Neural progenitor cell (in vitro differentiated cells): ENCODE measurements around the gene XAB2.

ENCODE experiments used
- EZH2 ChIP-seq: fragments of 200-600 bp; sonication (generic); IDR thresholded peaks from 2 replicates; pipeline ENCODE4 v1.6.1; 2017; ENCODE audit warnings: antibody characterized with exemption, mild to moderate bottlenecking, moderate library complexity
- TF ChIP-seq, protein P1 (sequence below): fragments of 200-600 bp; sonication (generic); IDR thresholded peaks from 2 replicates; pipeline ENCODE4 v1.5.1; 2017; ENCODE audit warnings: antibody characterized with exemption, mild to moderate bottlenecking

DNA sequence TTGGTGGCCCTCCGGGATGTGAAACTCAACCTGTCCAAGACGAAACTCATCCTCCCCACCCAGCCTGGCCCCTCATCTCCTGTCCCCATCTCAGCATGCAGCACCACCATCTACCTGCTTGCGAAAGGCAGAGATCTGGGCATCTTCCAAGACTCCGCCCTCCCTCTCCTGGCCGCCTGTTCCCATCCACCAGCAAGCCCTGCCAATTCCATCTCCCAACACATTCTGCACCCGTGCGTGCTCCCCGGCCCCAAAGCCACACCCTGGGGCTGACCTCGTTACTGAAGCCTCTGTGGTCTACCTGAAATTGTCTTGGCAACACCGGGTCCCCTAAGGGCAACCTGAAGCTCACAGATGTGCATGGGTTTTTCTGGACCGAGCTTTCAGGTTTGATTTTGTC is 46.9 kb downstream of the XAB2 start:
- TF ChIP-seq EZH2 = no peak
- TF ChIP-seq, protein P1, sequence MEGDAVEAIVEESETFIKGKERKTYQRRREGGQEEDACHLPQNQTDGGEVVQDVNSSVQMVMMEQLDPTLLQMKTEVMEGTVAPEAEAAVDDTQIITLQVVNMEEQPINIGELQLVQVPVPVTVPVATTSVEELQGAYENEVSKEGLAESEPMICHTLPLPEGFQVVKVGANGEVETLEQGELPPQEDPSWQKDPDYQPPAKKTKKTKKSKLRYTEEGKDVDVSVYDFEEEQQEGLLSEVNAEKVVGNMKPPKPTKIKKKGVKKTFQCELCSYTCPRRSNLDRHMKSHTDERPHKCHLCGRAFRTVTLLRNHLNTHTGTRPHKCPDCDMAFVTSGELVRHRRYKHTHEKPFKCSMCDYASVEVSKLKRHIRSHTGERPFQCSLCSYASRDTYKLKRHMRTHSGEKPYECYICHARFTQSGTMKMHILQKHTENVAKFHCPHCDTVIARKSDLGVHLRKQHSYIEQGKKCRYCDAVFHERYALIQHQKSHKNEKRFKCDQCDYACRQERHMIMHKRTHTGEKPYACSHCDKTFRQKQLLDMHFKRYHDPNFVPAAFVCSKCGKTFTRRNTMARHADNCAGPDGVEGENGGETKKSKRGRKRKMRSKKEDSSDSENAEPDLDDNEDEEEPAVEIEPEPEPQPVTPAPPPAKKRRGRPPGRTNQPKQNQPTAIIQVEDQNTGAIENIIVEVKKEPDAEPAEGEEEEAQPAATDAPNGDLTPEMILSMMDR = no peak
